GM23338 (cell line): ENCODE data around the gene PLA2G4F. TPM values are rescaled to one million over a fixed set of nuclear protein-coding genes. Genes with fewer than 3 reads are reported as not detected.

ENCODE experiments used
- ATAC-seq: fragments of 200-7000 bp; cut with Tn5 transposase; 3 replicates; pipeline ENCODE4 v1.9.1; 2020
- DNase-seq: peaks from one replicate; pipeline ENCODE4 v3.0.0-alpha.2; 2015; ENCODE audit warnings: low spot score
- H2AFZ ChIP-seq: fragments of 200-600 bp; sonication (generic); 2 replicates; pipeline ENCODE4 v1.8.0; 2016; ENCODE audit warnings: antibody characterized with exemption, mild to moderate bottlenecking, moderate library complexity
- H3F3A ChIP-seq: fragments of 200-600 bp; sonication (generic); replicated peaks from 2 replicates; pipeline ENCODE4 v1.8.0; 2017; ENCODE audit warnings: antibody characterized with exemption, mixed run types, low read depth
- H3K27ac ChIP-seq: fragments of 200-600 bp; sonication (generic); 2 replicates; pipeline ENCODE4 v1.6.1; 2016; ENCODE audit warnings: low read depth
- H3K27me3 ChIP-seq: fragments of 200-600 bp; sonication (generic); 2 replicates; pipeline ENCODE4 v1.8.0; 2016; ENCODE audit warnings: mild to moderate bottlenecking, mixed run types, moderate library complexity; ENCODE audit not compliant: insufficient read depth
- H3K36me3 ChIP-seq: fragments of 200-600 bp; sonication (generic); 2 replicates; pipeline ENCODE4 v1.8.0; 2016; ENCODE audit warnings: mild to moderate bottlenecking; ENCODE audit not compliant: insufficient read depth
- H3K4me1 ChIP-seq: fragments of 200-600 bp; sonication (generic); 2 replicates; pipeline ENCODE4 v1.8.0; 2016; ENCODE audit warnings: mild to moderate bottlenecking, moderate library complexity; ENCODE audit not compliant: insufficient read depth
- H3K4me2 ChIP-seq: fragments of 200-600 bp; sonication (generic); 2 replicates; pipeline ENCODE4 v1.7.1; 2017; ENCODE audit warnings: mixed run types
- H3K4me3 ChIP-seq: fragments of 200-600 bp; sonication (generic); 2 replicates; pipeline ENCODE4 v1.6.1; 2016; ENCODE audit warnings: mixed run types
- H3K79me2 ChIP-seq: fragments of 200-600 bp; sonication (generic); replicated peaks from 2 replicates; pipeline ENCODE4 v1.8.0; 2017; ENCODE audit warnings: mild to moderate bottlenecking; ENCODE audit not compliant: insufficient read depth
- H3K9me2 ChIP-seq: fragments of 200-600 bp; sonication (generic); 2 replicates; pipeline ENCODE4 v1.8.0; 2017; ENCODE audit not compliant: insufficient read depth
- H4K20me1 ChIP-seq: fragments of 200-600 bp; sonication (generic); replicated peaks from 2 replicates; pipeline ENCODE4 v1.8.0; 2017; ENCODE audit warnings: mild to moderate bottlenecking; ENCODE audit not compliant: insufficient read depth
- H3K27ac Mint-ChIP-seq: 2 replicates; pipeline ENCODE4 v1.8.0; 2020; ENCODE audit warnings: inconsistent platforms, mild to moderate bottlenecking, moderate library complexity, mixed read lengths
- H3K27me3 Mint-ChIP-seq: 3 replicates; pipeline ENCODE4 v1.8.0; 2022; ENCODE audit warnings: low read depth, mild to moderate bottlenecking, moderate library complexity, mixed read lengths, inconsistent platforms; ENCODE audit not compliant: insufficient read depth, poor library complexity
- H3K36me3 Mint-ChIP-seq: 3 replicates; pipeline ENCODE4 v1.8.0; 2021; ENCODE audit warnings: low read depth, mild to moderate bottlenecking, inconsistent platforms, moderate library complexity, mixed read lengths
- H3K4me1 Mint-ChIP-seq: 3 replicates; pipeline ENCODE4 v1.8.0; 2020; ENCODE audit warnings: mild to moderate bottlenecking, inconsistent platforms, mixed read lengths
- H3K4me3 Mint-ChIP-seq: 3 replicates; pipeline ENCODE4 v1.8.0; 2021; ENCODE audit warnings: moderate library complexity, mild to moderate bottlenecking, inconsistent platforms, mixed read lengths
- H3K9me3 Mint-ChIP-seq: 3 replicates; pipeline ENCODE4 v1.8.0; 2020; ENCODE audit warnings: moderate library complexity, mild to moderate bottlenecking, inconsistent platforms, mixed read lengths
- CREB1 ChIP-seq: fragments of 250-450 bp; sonication (Bioruptor Pico); IDR thresholded peaks from 2 replicates; pipeline ENCODE4 v1.5.0; 2020; ENCODE audit warnings: low read depth, mild to moderate bottlenecking, moderate library complexity
- CTCF ChIP-seq, 2 experiments: fragments of 200-600 bp in 1 of 2; sonication (generic) in 1 of 2; conservative IDR thresholded peaks; 2 replicates each; pipeline versions ENCODE4 v1.5.1 to v1.6.1; 2016 to 2017; ENCODE audit warnings: antibody characterized with exemption in 2 of 2, low read depth in 2 of 2, mild to moderate bottlenecking in 2 of 2, moderate library complexity in 1 of 2
- ETS1 ChIP-seq: IDR thresholded peaks from 2 replicates; pipeline ENCODE4 v1.6.1; 2016; ENCODE audit warnings: antibody characterized with exemption
- JUNB ChIP-seq: IDR thresholded peaks from one replicate; pipeline ENCODE4 v1.6.1; 2016; ENCODE audit warnings: antibody characterized with exemption; ENCODE audit not compliant: unreplicated experiment
- NANOG ChIP-seq: IDR thresholded peaks from 2 replicates; pipeline ENCODE4 v1.6.1; 2016; ENCODE audit warnings: antibody characterized with exemption, borderline replicate concordance
- POLR2AphosphoS5 ChIP-seq: IDR thresholded peaks from 2 replicates; pipeline ENCODE4 v1.6.1; 2016; ENCODE audit warnings: antibody characterized with exemption, low read depth
- STAT1 ChIP-seq: IDR thresholded peaks from one replicate; pipeline ENCODE4 v1.6.1; 2016; ENCODE audit warnings: antibody characterized with exemption; ENCODE audit not compliant: unreplicated experiment
- ZNF331 ChIP-seq: fragments of 250-450 bp; sonication (Bioruptor Pico); IDR thresholded peaks from 2 replicates; pipeline ENCODE4 v1.5.0; 2020; ENCODE audit warnings: low read depth, mild to moderate bottlenecking, moderate library complexity
- polyA plus RNA-seq: library from polyadenylated mRNA; unstranded; fragments of >200 nt; fragmentation: Nextera tagmentation; extraction: Ambion mirVana; gene quantifications from 2 replicates; pipeline ENCODE4 v1.2.1, GENCODE V29; 2016
- total RNA-seq: library from RNA; depleted of rRNA; stranded (reverse); fragments of >200 nt; shearing (Covaris generic); gene quantifications from 2 replicates; pipeline ENCODE4 v1.2.3, GENCODE V29; 2014

PLA2G4F gene
- total and polyA plus RNA-seq, 2 experiments from 2014 or later, result not detected

GRCh38 chr15:42138411-42138810 lies 18.0 kb downstream of the PLA2G4F start:
- no peak for ATAC-seq
- no peak overlapping the region for H3K4me3 Mint-ChIP-seq
- H2AFZ ChIP-seq, result no peak overlapping the region
- no peaks in the 10 kb centered on the region for H3K36me3 Mint-ChIP-seq
- H3K4me1 Mint-ChIP-seq, result peaks cover 2% of the 10 kb centered on the region; the same call in 1 of the 3 replicates
- no peaks in the 10 kb centered on the region for H3K36me3 ChIP-seq
- no peak overlapping the region for H3K4me2 ChIP-seq
- no peaks in the 10 kb centered on the region for H3K9me2 ChIP-seq
- TF ChIP-seq ETS1 (no peak), JUNB (no peak), NANOG (no peak), POLR2AphosphoS5 (no peak), ZNF331 (CRISPR knock-in tag) (no peak), STAT1 (no peak)
- DNase-seq, result no peak
- H3K79me2 ChIP-seq, result no peaks in the 10 kb centered on the region
- H4K20me1 ChIP-seq, result no peaks in the 10 kb centered on the region
- H3K4me3 ChIP-seq, result no peak overlapping the region
- H3K27ac Mint-ChIP-seq, result no peak overlapping the region
- peaks cover 4% of the 10 kb centered on the region for H3K27me3 Mint-ChIP-seq
- no peaks in the 10 kb centered on the region for H3K27me3 ChIP-seq
- H3K9me3 Mint-ChIP-seq, result peaks cover 15% of the 10 kb centered on the region; the same call in 2 of the 3 replicates
- no peaks in the 10 kb centered on the region for H3F3A ChIP-seq
- no peak overlapping the region for H3K27ac ChIP-seq
- no peaks in the 10 kb centered on the region; the same call in 1 of the 2 replicates for H3K4me1 ChIP-seq

- peak overlapping the region; percentile 30; the same call in 1 of the 2 replicates for H2AFZ ChIP-seq
- H4K20me1 ChIP-seq, result no peaks in the 10 kb centered on the region
- H3K36me3 ChIP-seq, result no peaks in the 10 kb centered on the region
- H3K4me3 ChIP-seq, result no peak overlapping the region
- TF ChIP-seq CTCF (conservative IDR thresholded peaks at IDR 0.05; ENCODE audit: low read depth in 2 of 2), result peak; percentile 71 to 91
- no peak for TF ChIP-seq CREB1 (CRISPR knock-in tag)
- TF ChIP-seq ZNF331 (CRISPR knock-in tag), result no peak
- DNase-seq, result peak; percentile 88
- peak; percentile 71 for ATAC-seq
- H3K79me2 ChIP-seq, result no peaks in the 10 kb centered on the region
- no peak overlapping the region for H3K27ac ChIP-seq
- Mint-ChIP-seq H3K9me3 (peaks cover 13% of the 10 kb centered on the region; the same call in 2 of the 3 replicates), H3K36me3 (no peaks in the 10 kb centered on the region), H3K27ac (no peak overlapping the region), H3K4me3 (no peak overlapping the region), H3K4me1 (peaks cover 4% of the 10 kb centered on the region; the same call in 1 of the 3 replicates), H3K27me3 (peaks cover 2% of the 10 kb centered on the region)
- H3K9me2 ChIP-seq, result no peaks in the 10 kb centered on the region
- no peak overlapping the region for H3K4me2 ChIP-seq
- H3K4me1 ChIP-seq, result no peaks in the 10 kb centered on the region; the same call in 1 of the 2 replicates
- H3K27me3 ChIP-seq, result no peaks in the 10 kb centered on the region
- no peaks in the 10 kb centered on the region for H3F3A ChIP-seq
These were observed 18.8 kb downstream of the PLA2G4F start for GRCh38 chr15:42137461-42138261.
